Loucy (cell line): ENCODE results near the gene CAPSL.

ENCODE experiments used
- H2AFZ ChIP-seq: fragments of 200-600 bp; sonication (generic); 2 replicates; pipeline ENCODE4 v1.6.0; 2016; ENCODE audit warnings: antibody characterized with exemption, mild to moderate bottlenecking, low read length, moderate library complexity
- H3F3A ChIP-seq: fragments of 200-600 bp; 2 replicates; pipeline ENCODE4 v1.6.0; 2016; ENCODE audit warnings: antibody characterized with exemption, low read depth, mild to moderate bottlenecking
- H3K27me3 ChIP-seq: fragments of 200-600 bp; sonication (generic); 2 replicates; pipeline ENCODE4 v1.6.1; 2014; ENCODE audit warnings: low read length, mild to moderate bottlenecking; ENCODE audit not compliant: insufficient read depth, poor library complexity, severe bottlenecking
- H3K36me3 ChIP-seq: fragments of 200-600 bp; sonication (generic); 2 replicates; pipeline ENCODE4 v1.6.1; 2016; ENCODE audit warnings: low read length; ENCODE audit not compliant: insufficient read depth
- H3K4me1 ChIP-seq: fragments of 200-600 bp; sonication (generic); 2 replicates; pipeline ENCODE4 v1.5.1; 2014; ENCODE audit warnings: low read length, mild to moderate bottlenecking; ENCODE audit not compliant: insufficient read depth, poor library complexity, severe bottlenecking
- H3K4me2 ChIP-seq: fragments of 200-600 bp; sonication (generic); 2 replicates; pipeline ENCODE4 v1.6.0; 2014; ENCODE audit warnings: antibody characterized with exemption, low read length, low read depth, mild to moderate bottlenecking; ENCODE audit not compliant: poor library complexity, severe bottlenecking
- H3K4me3 ChIP-seq: fragments of 200-600 bp; sonication (generic); 2 replicates; pipeline ENCODE4 v1.5.1; 2014; ENCODE audit warnings: low read length, mild to moderate bottlenecking, mixed read lengths; ENCODE audit not compliant: poor library complexity, severe bottlenecking
- H3K79me2 ChIP-seq: fragments of 200-600 bp; sonication (generic); 2 replicates; pipeline ENCODE4 v1.6.1; 2014; ENCODE audit warnings: low read length; ENCODE audit not compliant: insufficient read depth
- H3K9ac ChIP-seq: fragments of 200-600 bp; sonication (generic); 2 replicates; pipeline ENCODE4 v1.6.0; 2014; ENCODE audit warnings: mild to moderate bottlenecking, low read depth, low read length, moderate library complexity; ENCODE audit not compliant: poor library complexity, severe bottlenecking
- H3K9me2 ChIP-seq: fragments of 200-600 bp; sonication (generic); replicated peaks from 2 replicates; pipeline ENCODE4 v1.6.1; 2016; ENCODE audit warnings: low read depth, low read length, mixed read lengths
- H3K9me3 ChIP-seq: fragments of 200-600 bp; sonication (generic); 2 replicates; pipeline ENCODE4 v1.6.1; 2014; ENCODE audit warnings: mild to moderate bottlenecking, antibody characterized with exemption, low read length, low read depth; ENCODE audit not compliant: insufficient read depth
- H4K20me1 ChIP-seq: fragments of 200-600 bp; sonication (generic); 2 replicates; pipeline ENCODE4 v1.6.0; 2014; ENCODE audit warnings: antibody characterized with exemption, low read length, mild to moderate bottlenecking; ENCODE audit not compliant: insufficient read depth, poor library complexity, severe bottlenecking
- EZH2phosphoT487 ChIP-seq: fragments of 200-600 bp; IDR thresholded peaks from 2 replicates; pipeline ENCODE4 v1.6.1; 2018; ENCODE audit warnings: antibody characterized with exemption, mild to moderate bottlenecking, moderate library complexity, borderline replicate concordance
- TF ChIP-seq, protein P1 (sequence below): fragments of 200-600 bp; sonication (generic); conservative IDR thresholded peaks from 2 replicates; pipeline ENCODE4 v1.5.1; 2014; ENCODE audit warnings: mild to moderate bottlenecking, antibody characterized with exemption, low read length

CAPSL gene

DNA sequence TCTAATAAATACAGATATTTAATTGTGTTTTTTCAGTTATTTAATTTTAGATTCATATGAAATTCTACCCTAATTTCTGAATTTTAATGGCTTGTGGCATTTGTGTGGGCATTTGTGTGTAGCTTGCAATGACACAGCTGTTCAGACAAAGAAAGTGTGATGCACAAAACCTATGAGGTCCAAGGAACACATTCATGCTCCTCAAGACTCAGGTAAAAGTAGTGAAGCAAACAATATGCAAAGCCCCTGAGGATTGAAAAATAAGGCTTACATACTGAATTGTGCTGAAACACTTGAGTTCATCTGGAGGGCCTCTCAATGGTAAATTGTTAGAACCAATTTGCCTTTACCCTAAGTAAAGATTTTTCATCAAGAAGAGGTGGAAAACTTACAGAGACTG lies 53.6 kb downstream of the CAPSL start:
- H3K9ac ChIP-seq = peak overlapping the region; percentile 31
- TF ChIP-seq, protein P1, sequence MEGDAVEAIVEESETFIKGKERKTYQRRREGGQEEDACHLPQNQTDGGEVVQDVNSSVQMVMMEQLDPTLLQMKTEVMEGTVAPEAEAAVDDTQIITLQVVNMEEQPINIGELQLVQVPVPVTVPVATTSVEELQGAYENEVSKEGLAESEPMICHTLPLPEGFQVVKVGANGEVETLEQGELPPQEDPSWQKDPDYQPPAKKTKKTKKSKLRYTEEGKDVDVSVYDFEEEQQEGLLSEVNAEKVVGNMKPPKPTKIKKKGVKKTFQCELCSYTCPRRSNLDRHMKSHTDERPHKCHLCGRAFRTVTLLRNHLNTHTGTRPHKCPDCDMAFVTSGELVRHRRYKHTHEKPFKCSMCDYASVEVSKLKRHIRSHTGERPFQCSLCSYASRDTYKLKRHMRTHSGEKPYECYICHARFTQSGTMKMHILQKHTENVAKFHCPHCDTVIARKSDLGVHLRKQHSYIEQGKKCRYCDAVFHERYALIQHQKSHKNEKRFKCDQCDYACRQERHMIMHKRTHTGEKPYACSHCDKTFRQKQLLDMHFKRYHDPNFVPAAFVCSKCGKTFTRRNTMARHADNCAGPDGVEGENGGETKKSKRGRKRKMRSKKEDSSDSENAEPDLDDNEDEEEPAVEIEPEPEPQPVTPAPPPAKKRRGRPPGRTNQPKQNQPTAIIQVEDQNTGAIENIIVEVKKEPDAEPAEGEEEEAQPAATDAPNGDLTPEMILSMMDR = no peak
- no peak for TF ChIP-seq EZH2phosphoT487
- no peaks in the 10 kb centered on the region for H4K20me1 ChIP-seq
- H3K4me2 ChIP-seq = peak overlapping the region; percentile 55
- no peak overlapping the region; the same call in 1 of the 2 replicates for H2AFZ ChIP-seq
- peak overlapping the region; percentile 19 for H3K4me3 ChIP-seq
- peaks cover 6% of the 10 kb centered on the region; the same call in 1 of the 2 replicates for H3F3A ChIP-seq
- H3K79me2 ChIP-seq = no peaks in the 10 kb centered on the region
- H3K36me3 ChIP-seq = no peaks in the 10 kb centered on the region
- H3K9me3 ChIP-seq = no peaks in the 10 kb centered on the region
- H3K4me1 ChIP-seq = peaks cover 54% of the 10 kb centered on the region
- H3K9me2 ChIP-seq = no peaks in the 10 kb centered on the region
- no peaks in the 10 kb centered on the region for H3K27me3 ChIP-seq

DNA sequence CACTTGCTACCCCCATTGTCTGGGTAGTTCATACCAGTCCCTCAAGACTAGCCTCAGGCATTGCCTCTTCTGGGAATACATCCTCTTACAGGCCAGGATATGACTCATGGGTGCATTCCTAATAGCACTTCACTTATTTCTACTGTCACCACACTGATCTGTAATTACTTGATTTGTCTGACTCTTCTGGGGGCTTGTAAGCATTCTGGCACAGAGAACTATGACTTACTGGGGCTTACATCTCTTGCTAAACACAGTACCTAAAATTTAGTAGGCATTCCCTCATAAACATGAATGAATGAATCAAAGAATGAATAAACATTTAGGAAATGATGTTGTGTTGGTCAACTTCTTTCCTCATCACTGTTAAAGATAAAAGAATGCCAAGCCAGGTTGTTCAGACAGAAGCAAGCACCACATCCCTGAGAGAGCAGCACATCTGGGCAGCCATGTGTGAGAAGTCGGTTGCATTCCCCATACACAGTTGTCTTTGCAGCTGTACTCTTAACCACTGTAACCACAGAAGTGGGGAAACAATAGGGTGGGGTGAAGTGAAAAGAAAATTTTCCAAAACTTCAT lies 54.1 kb downstream of the CAPSL start:
- peak overlapping the region; percentile 39 for H3K4me3 ChIP-seq
- no peaks in the 10 kb centered on the region for H3K9me3 ChIP-seq
- no peaks in the 10 kb centered on the region for H3K36me3 ChIP-seq
- no peaks in the 10 kb centered on the region for H3K79me2 ChIP-seq
- peak overlapping the region; percentile 55 for H3K4me2 ChIP-seq
- no peaks in the 10 kb centered on the region for H4K20me1 ChIP-seq
- no peak overlapping the region for H2AFZ ChIP-seq
- no peaks in the 10 kb centered on the region for H3K9me2 ChIP-seq
- H3F3A ChIP-seq = peaks cover 6% of the 10 kb centered on the region; the same call in 1 of the 2 replicates
- peak overlapping the region; percentile 33 for H3K9ac ChIP-seq
- TF ChIP-seq, protein P1 = no peak
- TF ChIP-seq EZH2phosphoT487 = no peak
- H3K27me3 ChIP-seq = no peaks in the 10 kb centered on the region
- H3K4me1 ChIP-seq = peaks cover 58% of the 10 kb centered on the region

DNA sequence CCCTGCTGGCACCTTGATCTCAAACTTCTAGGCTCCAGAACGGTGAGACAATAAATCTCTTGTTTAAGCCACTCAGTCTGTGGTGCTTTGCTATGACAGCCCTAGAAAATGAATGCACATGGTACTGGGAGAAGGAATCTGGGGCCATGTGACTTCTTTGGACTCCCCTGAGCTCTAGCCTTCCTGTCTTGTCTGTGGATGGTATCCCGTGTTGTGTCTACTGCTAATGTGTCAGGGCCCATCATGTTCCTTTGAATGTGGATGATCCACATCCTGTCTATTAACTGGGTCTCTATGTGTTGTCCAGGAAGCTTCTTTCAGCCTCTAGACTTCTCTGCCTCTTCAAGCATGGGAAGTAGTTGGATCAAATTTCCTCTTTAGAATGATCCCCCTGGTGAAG lies 56.7 kb downstream of the CAPSL start:
- Histone ChIP-seq H4K20me1 (no peaks in the 10 kb centered on the region), H3K9me2 (no peaks in the 10 kb centered on the region), H3K9ac (no peak overlapping the region), H3K4me3 (no peak overlapping the region), H3K4me2 (no peak overlapping the region), H3K9me3 (no peaks in the 10 kb centered on the region), H2AFZ (no peak overlapping the region), H3F3A (peaks cover 6% of the 10 kb centered on the region; the same call in 1 of the 2 replicates), H3K4me1 (peaks cover 57% of the 10 kb centered on the region), H3K36me3 (no peaks in the 10 kb centered on the region), H3K27me3 (no peaks in the 10 kb centered on the region), H3K79me2 (no peaks in the 10 kb centered on the region)
- TF ChIP-seq, protein P1 = no peak
- TF ChIP-seq EZH2phosphoT487 = no peak
